ENCODE results near the gene MSH3.

Gene MSH3

GRCh38 chr5:80919678-80920196, 265.3 kb downstream of the MSH3 start:
- no peak for DNase-seq

DNA sequence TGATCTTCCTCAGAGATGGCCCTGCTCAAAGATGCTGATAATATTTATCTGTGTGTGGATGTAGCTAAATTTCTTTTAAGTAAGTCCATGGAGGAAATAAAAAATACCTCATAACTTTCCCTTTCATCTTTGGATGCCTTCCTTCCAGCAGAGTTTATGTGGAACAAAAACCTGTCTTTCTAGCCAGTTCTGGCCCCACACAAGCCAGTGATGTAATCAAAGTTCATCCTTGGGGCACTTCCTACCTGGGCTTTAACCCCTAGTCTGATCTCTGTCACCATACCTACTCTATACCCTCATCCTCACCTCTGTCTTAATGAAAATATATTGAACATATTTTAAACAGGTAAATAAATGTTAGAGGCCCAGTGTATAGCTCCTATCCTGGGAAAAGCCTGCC, 265.9 kb downstream of the MSH3 start:
- DNase-seq, result no peak

DNA sequence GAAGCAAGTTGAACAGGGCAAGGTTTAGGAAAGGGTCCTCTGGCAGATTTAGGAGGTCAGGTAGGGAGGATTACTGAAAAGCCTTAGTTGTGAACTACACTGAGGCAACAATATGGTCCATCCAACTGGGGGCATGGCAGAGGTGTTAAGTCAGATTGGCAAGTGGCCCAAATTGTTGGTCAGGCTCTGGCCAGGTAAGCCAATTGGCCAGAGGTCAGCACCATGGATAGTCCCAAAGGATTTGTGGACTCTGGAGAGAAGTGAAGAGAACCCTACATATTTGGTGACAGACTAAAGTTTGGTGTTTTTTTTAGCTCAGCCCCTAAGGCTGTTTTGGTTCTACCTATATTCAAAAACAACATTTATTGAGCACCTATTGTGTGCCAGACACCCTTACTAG, 266.6 kb downstream of the MSH3 start:
- no peak for DNase-seq

- no peak for DNase-seq
Observed at GRCh38 chr5:80925931-80926330, 271.5 kb downstream of the MSH3 start.

Data from OCI-M1 (cell line).